Neural cell (in vitro differentiated cells): ENCODE results near the gene ADAMTS6.

ENCODE experiments used
- EP300 ChIP-seq: fragments of 450-650 bp; conservative IDR thresholded peaks from 2 replicates; pipeline ENCODE4 v1.6.1; 2014; ENCODE audit warnings: antibody characterized with exemption, mild to moderate bottlenecking, moderate library complexity; ENCODE audit not compliant: poor library complexity, severe bottlenecking
- POLR2AphosphoS5 ChIP-seq: IDR thresholded peaks from 2 replicates; pipeline ENCODE4 v1.6.1; 2012
- RAD21 ChIP-seq: fragments of 450-650 bp; conservative IDR thresholded peaks from 2 replicates; pipeline ENCODE4 v1.6.1; 2014; ENCODE audit warnings: antibody characterized with exemption, mild to moderate bottlenecking, moderate library complexity
- SMC3 ChIP-seq: fragments of 450-650 bp; conservative IDR thresholded peaks from 2 replicates; pipeline ENCODE4 v1.6.1; 2014; ENCODE audit warnings: antibody characterized with exemption, mild to moderate bottlenecking, moderate library complexity; ENCODE audit not compliant: poor library complexity
- TAF1 ChIP-seq: IDR thresholded peaks from 2 replicates; pipeline ENCODE4 v1.6.1; 2012; ENCODE audit warnings: low read depth
- TF ChIP-seq, protein P1 (sequence below): fragments of 450-650 bp; IDR thresholded peaks from 2 replicates; pipeline ENCODE4 v1.5.1; 2014; ENCODE audit warnings: antibody characterized with exemption, mild to moderate bottlenecking, moderate library complexity; ENCODE audit not compliant: poor library complexity, severe bottlenecking
- TF ChIP-seq, protein P2 (sequence below): IDR thresholded peaks from 2 replicates; pipeline ENCODE4 v1.6.1; 2012; ENCODE audit warnings: borderline replicate concordance

DNA sequence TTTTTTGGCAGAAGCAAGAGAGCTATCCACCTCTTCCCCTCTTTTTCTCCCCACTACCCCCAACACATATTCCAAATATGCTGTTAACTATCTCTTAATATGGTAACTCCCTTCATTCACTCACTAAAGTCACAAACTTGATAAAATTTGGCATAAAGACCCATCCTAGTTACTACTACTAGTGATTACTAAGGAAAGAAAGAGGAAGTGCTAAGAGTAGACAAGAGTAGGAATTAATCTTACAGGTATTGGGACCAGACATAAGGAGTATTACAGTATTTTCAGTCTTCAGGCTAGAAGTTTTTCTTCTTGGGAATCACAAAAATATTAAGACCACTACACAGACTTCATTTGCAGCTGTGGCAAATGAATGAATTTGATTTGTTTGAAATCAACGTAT, 2.2 kb downstream of the ADAMTS6 start:
- TF ChIP-seq, protein P1, sequence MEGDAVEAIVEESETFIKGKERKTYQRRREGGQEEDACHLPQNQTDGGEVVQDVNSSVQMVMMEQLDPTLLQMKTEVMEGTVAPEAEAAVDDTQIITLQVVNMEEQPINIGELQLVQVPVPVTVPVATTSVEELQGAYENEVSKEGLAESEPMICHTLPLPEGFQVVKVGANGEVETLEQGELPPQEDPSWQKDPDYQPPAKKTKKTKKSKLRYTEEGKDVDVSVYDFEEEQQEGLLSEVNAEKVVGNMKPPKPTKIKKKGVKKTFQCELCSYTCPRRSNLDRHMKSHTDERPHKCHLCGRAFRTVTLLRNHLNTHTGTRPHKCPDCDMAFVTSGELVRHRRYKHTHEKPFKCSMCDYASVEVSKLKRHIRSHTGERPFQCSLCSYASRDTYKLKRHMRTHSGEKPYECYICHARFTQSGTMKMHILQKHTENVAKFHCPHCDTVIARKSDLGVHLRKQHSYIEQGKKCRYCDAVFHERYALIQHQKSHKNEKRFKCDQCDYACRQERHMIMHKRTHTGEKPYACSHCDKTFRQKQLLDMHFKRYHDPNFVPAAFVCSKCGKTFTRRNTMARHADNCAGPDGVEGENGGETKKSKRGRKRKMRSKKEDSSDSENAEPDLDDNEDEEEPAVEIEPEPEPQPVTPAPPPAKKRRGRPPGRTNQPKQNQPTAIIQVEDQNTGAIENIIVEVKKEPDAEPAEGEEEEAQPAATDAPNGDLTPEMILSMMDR = no peak
- TF ChIP-seq POLR2AphosphoS5 = no peak
- no peak for TF ChIP-seq TAF1
- no peak for TF ChIP-seq RAD21
- TF ChIP-seq, protein P2, sequence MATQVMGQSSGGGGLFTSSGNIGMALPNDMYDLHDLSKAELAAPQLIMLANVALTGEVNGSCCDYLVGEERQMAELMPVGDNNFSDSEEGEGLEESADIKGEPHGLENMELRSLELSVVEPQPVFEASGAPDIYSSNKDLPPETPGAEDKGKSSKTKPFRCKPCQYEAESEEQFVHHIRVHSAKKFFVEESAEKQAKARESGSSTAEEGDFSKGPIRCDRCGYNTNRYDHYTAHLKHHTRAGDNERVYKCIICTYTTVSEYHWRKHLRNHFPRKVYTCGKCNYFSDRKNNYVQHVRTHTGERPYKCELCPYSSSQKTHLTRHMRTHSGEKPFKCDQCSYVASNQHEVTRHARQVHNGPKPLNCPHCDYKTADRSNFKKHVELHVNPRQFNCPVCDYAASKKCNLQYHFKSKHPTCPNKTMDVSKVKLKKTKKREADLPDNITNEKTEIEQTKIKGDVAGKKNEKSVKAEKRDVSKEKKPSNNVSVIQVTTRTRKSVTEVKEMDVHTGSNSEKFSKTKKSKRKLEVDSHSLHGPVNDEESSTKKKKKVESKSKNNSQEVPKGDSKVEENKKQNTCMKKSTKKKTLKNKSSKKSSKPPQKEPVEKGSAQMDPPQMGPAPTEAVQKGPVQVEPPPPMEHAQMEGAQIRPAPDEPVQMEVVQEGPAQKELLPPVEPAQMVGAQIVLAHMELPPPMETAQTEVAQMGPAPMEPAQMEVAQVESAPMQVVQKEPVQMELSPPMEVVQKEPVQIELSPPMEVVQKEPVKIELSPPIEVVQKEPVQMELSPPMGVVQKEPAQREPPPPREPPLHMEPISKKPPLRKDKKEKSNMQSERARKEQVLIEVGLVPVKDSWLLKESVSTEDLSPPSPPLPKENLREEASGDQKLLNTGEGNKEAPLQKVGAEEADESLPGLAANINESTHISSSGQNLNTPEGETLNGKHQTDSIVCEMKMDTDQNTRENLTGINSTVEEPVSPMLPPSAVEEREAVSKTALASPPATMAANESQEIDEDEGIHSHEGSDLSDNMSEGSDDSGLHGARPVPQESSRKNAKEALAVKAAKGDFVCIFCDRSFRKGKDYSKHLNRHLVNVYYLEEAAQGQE = no peak
- TF ChIP-seq SMC3 = no peak
- no peak for TF ChIP-seq EP300
